Measurements from ENCODE around the gene ST8SIA2.

GRCh38 chr15:92435145-92435544 lies 41.5 kb downstream of the ST8SIA2 start:
- no peak for TF ChIP-seq SMAD4 (CRISPR knock-in tag; IDR thresholded peaks at IDR 0.05)
- TF ChIP-seq IRF2 (CRISPR knock-in tag; IDR thresholded peaks at IDR 0.05; ENCODE audit: borderline replicate concordance, low read depth) = no peak
- TF ChIP-seq GABPB1 (CRISPR knock-in tag; IDR thresholded peaks at IDR 0.05) = no peak
- TF ChIP-seq CTCF (IDR thresholded peaks at IDR 0.05) = no peak
- TF ChIP-seq NR1H2 (CRISPR knock-in tag; IDR thresholded peaks at IDR 0.05) = no peak
- TF ChIP-seq SP1 (CRISPR knock-in tag; conservative IDR thresholded peaks at IDR 0.05) = no peak
- no peak for TF ChIP-seq RELA (CRISPR knock-in tag; IDR thresholded peaks at IDR 0.05; ENCODE audit: borderline replicate concordance)
- TF ChIP-seq ATF3 (CRISPR knock-in tag; conservative IDR thresholded peaks at IDR 0.05) = no peak
- TF ChIP-seq CBFB (CRISPR knock-in tag; IDR thresholded peaks at IDR 0.05; ENCODE audit: low read depth) = no peak
- TF ChIP-seq NFYB (CRISPR knock-in tag; conservative IDR thresholded peaks at IDR 0.05; ENCODE audit: low read depth) = no peak

Measured in WTC11 (cell line).